Kidney glomerular epithelial cell (primary cell): Measurements from ENCODE around the gene PIP5K1B.

Source experiments
- DNase-seq: peaks from one replicate; lab custom pipeline; 2025; lab: John Stamatoyannopoulos, UW

PIP5K1B gene

GRCh38 chr9:68775003-68775730, 70.1 kb downstream of the PIP5K1B start:
- peak; percentile 52 for DNase-seq

- DNase-seq = no peak
These were observed 72.2 kb downstream of the PIP5K1B start for GRCh38 chr9:68777070-68777763.

GRCh38 chr9:68778635-68779034, 73.6 kb downstream of the PIP5K1B start:
- no peak for DNase-seq

GRCh38 chr9:68779558-68780379, 74.7 kb downstream of the PIP5K1B start:
- peak; percentile 83 for DNase-seq

GRCh38 chr9:68780380-68780712, 75.3 kb downstream of the PIP5K1B start:
- no peak for DNase-seq

- no peak for DNase-seq
These were observed 75.7 kb downstream of the PIP5K1B start for GRCh38 chr9:68780720-68781119.

GRCh38 chr9:68781928-68782327, 76.9 kb downstream of the PIP5K1B start:
- no peak for DNase-seq

- no peak for DNase-seq
These were observed 77.5 kb downstream of the PIP5K1B start for GRCh38 chr9:68782546-68782945.

GRCh38 chr9:68785965-68786364, 80.9 kb downstream of the PIP5K1B start:
- DNase-seq = no peak

- DNase-seq = no peak
These were observed 86.1 kb downstream of the PIP5K1B start for GRCh38 chr9:68791169-68791568.

GRCh38 chr9:68793605-68794343, 88.7 kb downstream of the PIP5K1B start:
- DNase-seq = no peak

GRCh38 chr9:68794898-68795297, 89.9 kb downstream of the PIP5K1B start:
- DNase-seq = no peak

- no peak for DNase-seq
These were observed 90.4 kb downstream of the PIP5K1B start for GRCh38 chr9:68795411-68795810.

GRCh38 chr9:68797116-68797515, 92.1 kb downstream of the PIP5K1B start:
- DNase-seq = no peak

GRCh38 chr9:68798423-68798822, 93.4 kb downstream of the PIP5K1B start:
- DNase-seq = no peak

- DNase-seq = no peak
These were observed 95.8 kb downstream of the PIP5K1B start for GRCh38 chr9:68800836-68801235.

GRCh38 chr9:68802525-68803015, 97.5 kb downstream of the PIP5K1B start:
- no peak for DNase-seq

GRCh38 chr9:68804911-68805889, 100.2 kb downstream of the PIP5K1B start:
- no peak for DNase-seq

GRCh38 chr9:68805890-68806517, 101.0 kb downstream of the PIP5K1B start:
- DNase-seq = no peak

GRCh38 chr9:68808338-68808890, 103.4 kb downstream of the PIP5K1B start:
- DNase-seq = no peak
